ENCODE measurements around the gene TNNI3K. TPM values are rescaled to one million over a fixed set of nuclear protein-coding genes. Genes with fewer than 3 reads are reported as not detected.
"Not testable (repeated sequence)": the region's sequence is repeated elsewhere in the genome, so short reads cannot be mapped to it uniquely, and the experiment has no call there.

Gene TNNI3K
- total RNA-seq, 1 experiment from 2014 or later = not detected

- Histone ChIP-seq H3K9me3 (no peaks in the 10 kb centered on the region), H3K4me3 (no peak overlapping the region), H3K36me3 (no peaks in the 10 kb centered on the region), H3K27me3 (no peaks in the 10 kb centered on the region)
- DNase-seq = no peak
Observed at GRCh38 chr1:74247881-74248528, 12.8 kb downstream of the TNNI3K start.

DNA sequence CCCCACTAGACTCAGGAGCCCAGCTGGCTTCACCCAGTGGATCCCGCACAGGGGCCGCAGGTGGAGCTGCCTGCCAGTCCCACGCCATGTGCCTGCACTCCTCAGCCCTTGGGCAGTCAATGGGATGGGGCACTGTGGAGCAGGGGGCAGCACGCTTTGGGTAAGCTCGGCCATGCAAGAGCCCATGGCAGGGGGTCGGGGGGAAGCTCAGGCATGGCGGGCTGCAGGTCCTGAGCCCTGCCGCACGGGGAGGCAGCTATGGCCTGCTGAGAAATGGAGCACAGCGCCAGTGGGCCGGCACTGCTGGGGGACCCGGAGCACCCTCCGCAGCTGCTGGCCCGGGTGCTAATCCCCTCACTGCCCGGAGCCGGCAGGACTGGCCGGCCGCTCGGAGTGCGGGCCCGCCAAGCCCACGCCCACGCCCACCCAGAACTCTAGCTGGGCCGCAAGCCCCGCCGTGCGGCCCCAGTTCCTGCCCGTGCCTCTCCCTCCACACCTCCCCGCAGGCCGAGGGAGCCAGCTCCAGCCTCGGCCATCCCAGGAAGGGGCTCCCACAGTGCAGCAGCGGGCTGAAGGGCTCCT is 18.1 kb downstream of the TNNI3K start:
- not testable (repeated sequence) for H3K9me3 ChIP-seq, DNase-seq, H3K36me3 ChIP-seq, H3K4me3 ChIP-seq, H3K27me3 ChIP-seq

DNA sequence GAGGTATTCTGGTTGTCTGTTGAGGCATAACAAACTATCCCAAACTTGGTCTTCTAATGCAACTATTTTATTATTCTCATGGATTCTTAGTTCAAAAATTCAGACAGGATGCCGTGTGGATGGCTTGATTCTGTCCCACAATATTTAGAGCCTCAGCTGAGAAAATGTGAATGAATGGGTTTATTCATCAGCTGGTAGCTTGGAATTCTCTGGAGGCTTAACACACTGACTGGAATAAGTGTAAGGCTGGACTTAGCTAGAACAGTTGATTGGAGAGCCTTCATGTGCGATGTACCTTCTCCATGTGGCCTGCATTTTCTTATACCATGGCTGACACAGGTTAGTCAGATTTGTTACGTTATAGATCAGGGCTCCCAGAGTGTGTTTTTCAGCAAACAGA is 30.8 kb downstream of the TNNI3K start:
- Histone ChIP-seq H3K9me3 (no peaks in the 10 kb centered on the region), H3K4me3 (no peak overlapping the region), H3K36me3 (no peaks in the 10 kb centered on the region), H3K27me3 (no peaks in the 10 kb centered on the region)
- no peak for DNase-seq

- DNase-seq = no peak
- H3K27me3 ChIP-seq = no peaks in the 10 kb centered on the region
- H3K4me3 ChIP-seq = no peak overlapping the region
- no peaks in the 10 kb centered on the region for H3K36me3 ChIP-seq
- no peaks in the 10 kb centered on the region for H3K9me3 ChIP-seq
Observed at GRCh38 chr1:74271503-74271902, 36.3 kb downstream of the TNNI3K start.

DNA sequence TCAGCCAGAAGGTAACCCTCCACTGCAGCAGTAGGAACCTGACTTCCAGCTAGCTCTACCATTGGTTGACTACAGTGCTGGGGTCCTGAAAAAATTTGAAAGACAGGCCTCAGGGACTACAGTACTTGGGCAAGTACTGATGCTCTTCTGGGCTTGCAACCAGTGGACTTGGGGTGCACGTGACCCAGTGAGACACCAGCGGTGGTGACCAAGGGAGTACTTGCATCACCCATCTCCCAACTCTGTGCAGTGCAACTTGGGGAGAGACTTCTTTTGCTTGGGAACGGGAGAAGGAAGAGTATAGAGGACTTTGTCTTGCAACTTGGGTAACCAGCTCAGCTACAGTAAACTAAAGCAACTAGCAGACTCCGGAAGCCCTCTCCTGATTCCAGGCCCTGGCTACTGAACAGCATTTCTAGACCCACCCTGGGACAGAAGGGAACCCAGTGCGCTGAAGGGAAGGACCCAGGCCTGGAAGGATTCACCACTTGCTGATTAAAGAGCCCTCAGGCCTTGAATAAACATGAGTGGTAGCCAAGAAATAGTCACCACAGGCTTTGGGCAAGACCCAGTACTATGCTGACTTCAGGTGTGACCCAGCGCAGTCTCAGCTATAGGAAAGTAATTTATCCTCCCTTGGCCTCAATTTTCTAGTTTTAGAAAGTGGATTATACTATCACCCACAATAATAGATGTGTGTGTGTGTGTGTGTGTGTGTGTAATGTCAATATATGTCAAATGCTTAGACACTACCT is 45.6 kb downstream of the TNNI3K start:
- no peaks in the 10 kb centered on the region for H3K36me3 ChIP-seq
- DNase-seq = no peak
- no peaks in the 10 kb centered on the region for H3K27me3 ChIP-seq

DNA sequence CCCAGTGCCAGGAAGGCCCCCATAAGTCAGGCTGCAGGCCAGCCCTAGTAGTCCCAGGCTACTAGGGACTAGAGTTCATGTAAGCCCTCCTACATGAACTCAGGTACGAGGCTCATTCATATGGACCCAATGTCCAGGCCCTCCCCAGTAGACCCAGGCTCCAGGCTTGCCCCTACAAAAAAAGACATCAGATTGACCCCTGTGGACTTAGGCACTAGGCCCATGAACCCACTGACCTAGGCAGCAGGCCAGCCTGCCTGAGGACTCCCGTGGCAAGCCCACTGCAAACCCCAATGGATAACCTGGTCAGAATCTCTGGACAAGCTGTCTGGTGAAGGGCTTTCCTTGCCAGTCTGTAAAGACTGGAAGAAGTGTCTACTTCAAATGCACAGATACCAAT is 51.2 kb downstream of the TNNI3K start:
- H3K27me3 ChIP-seq = no peaks in the 10 kb centered on the region
- no peak overlapping the region for H3K4me3 ChIP-seq
- H3K36me3 ChIP-seq = no peaks in the 10 kb centered on the region
- DNase-seq = no peak
- H3K9me3 ChIP-seq = no peaks in the 10 kb centered on the region

More for the DNA sequence above, 45.6 kb downstream of the TNNI3K start:
- Histone ChIP-seq H3K4me3 (no peak overlapping the region), H3K9me3 (no peaks in the 10 kb centered on the region)

- no peak for DNase-seq
- no peaks in the 10 kb centered on the region for H3K27me3 ChIP-seq
- H3K9me3 ChIP-seq = no peaks in the 10 kb centered on the region
- H3K36me3 ChIP-seq = no peaks in the 10 kb centered on the region
- no peak overlapping the region for H3K4me3 ChIP-seq
Observed at GRCh38 chr1:74314438-74314837, 79.3 kb downstream of the TNNI3K start.

GRCh38 chr1:74316302-74316701 is 81.1 kb downstream of the TNNI3K start:
- Histone ChIP-seq H3K36me3 (no peaks in the 10 kb centered on the region), H3K27me3 (no peaks in the 10 kb centered on the region), H3K9me3 (no peaks in the 10 kb centered on the region), H3K4me3 (no peak overlapping the region)
- DNase-seq = no peak

GRCh38 chr1:74317663-74318062 is 82.5 kb downstream of the TNNI3K start:
- Histone ChIP-seq H3K9me3 (no peaks in the 10 kb centered on the region), H3K36me3 (no peaks in the 10 kb centered on the region), H3K4me3 (no peak overlapping the region), H3K27me3 (no peaks in the 10 kb centered on the region)
- DNase-seq = no peak

DNA sequence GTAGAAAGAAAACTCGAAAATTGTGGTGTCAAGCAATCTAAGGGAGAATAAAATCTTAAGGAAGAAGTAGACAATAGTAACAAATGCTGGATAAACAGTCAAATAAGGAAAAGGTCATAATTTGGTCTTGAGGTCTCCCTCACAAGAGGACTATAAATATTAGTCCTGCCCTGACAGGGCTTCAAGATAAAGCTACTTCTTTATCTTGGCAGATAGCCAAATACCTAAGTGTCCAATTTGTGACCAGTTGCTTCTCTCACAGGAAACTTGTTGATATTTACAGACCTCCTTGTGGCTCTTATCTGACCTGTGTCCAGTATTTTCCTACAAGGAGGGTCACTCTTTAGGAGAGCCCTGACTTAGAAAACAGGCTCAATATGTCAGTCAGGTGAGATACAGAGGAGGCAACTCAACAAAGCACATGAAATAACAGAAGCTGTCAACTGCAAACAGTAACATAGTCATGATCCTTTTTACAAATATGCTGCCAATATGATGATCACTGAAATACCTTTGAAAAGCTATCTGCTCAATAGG is 88.8 kb downstream of the TNNI3K start:
- DNase-seq = no peak
- Histone ChIP-seq H3K9me3 (no peaks in the 10 kb centered on the region), H3K36me3 (no peaks in the 10 kb centered on the region), H3K27me3 (no peaks in the 10 kb centered on the region), H3K4me3 (no peak overlapping the region)

GRCh38 chr1:74324684-74325448 is 89.7 kb downstream of the TNNI3K start:
- no peak for DNase-seq
- H3K4me3 ChIP-seq = no peak overlapping the region
- no peaks in the 10 kb centered on the region for H3K36me3 ChIP-seq
- no peaks in the 10 kb centered on the region for H3K9me3 ChIP-seq
- H3K27me3 ChIP-seq = no peaks in the 10 kb centered on the region

GRCh38 chr1:74328851-74329250 is 93.7 kb downstream of the TNNI3K start:
- H3K9me3 ChIP-seq = no peaks in the 10 kb centered on the region
- no peaks in the 10 kb centered on the region for H3K27me3 ChIP-seq
- no peaks in the 10 kb centered on the region for H3K36me3 ChIP-seq
- H3K4me3 ChIP-seq = no peak overlapping the region
- DNase-seq = no peak

- no peak for DNase-seq
- H3K36me3 ChIP-seq = no peaks in the 10 kb centered on the region
- H3K27me3 ChIP-seq = no peaks in the 10 kb centered on the region
- no peak overlapping the region for H3K4me3 ChIP-seq
- H3K9me3 ChIP-seq = no peaks in the 10 kb centered on the region
Observed at GRCh38 chr1:74333244-74333643, 98.1 kb downstream of the TNNI3K start.

DNA sequence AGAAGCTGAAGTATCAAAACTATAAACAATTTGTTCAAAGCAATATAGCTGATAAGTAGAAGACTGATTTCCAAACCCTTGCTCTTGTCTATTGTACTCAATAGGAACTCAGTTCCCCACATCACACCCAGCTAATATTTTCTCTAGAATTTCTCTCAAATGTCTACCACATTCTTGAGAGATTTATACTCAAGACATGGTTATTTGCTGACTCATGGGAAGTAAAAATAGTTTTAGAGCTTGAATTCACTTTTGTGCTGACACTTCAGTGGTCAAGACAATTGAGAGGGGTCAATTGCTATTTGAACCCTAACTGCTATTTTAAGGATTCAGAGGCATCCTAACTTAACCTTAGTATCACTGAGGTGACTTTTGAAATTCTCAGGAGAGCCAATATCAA is 99.0 kb downstream of the TNNI3K start:
- no peaks in the 10 kb centered on the region for H3K27me3 ChIP-seq
- no peak overlapping the region for H3K4me3 ChIP-seq
- H3K9me3 ChIP-seq = no peaks in the 10 kb centered on the region
- H3K36me3 ChIP-seq = no peaks in the 10 kb centered on the region
- no peak for DNase-seq

- no peak overlapping the region for H3K4me3 ChIP-seq
- H3K36me3 ChIP-seq = no peaks in the 10 kb centered on the region
- DNase-seq = no peak
- H3K27me3 ChIP-seq = no peaks in the 10 kb centered on the region
- no peaks in the 10 kb centered on the region for H3K9me3 ChIP-seq
Observed at GRCh38 chr1:74340656-74341055, 105.5 kb downstream of the TNNI3K start.

DNA sequence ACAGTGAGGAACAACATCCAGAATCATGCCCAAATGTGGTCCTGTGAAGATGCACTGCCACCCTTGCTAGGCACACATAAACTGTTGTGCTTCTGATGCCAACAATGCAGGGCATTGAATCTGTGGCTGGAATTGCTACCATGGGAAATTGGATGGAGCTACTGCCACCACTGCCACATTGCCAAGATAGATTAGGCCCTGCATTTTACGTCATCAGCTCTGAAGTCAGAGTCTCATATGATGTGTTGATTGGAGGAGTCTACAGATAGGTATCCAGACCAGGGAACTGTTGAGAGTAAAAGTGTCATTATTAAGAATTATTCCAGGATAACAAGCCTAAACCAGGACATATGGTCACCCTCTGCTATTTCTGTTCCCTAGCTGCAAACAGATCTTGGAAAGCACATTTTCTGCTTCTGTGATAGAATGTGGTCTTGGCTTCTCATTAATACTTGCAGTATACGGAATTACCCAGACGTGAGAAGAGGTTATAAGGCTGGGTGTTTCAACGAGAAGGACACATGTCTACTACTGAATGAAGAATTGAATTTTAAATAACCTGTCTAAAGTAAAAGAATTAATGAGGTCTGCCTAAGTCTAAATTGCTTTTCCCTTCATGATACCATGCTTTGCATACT is 106.6 kb downstream of the TNNI3K start:
- Histone ChIP-seq H3K9me3 (no peaks in the 10 kb centered on the region), H3K36me3 (no peaks in the 10 kb centered on the region), H3K4me3 (no peak overlapping the region), H3K27me3 (no peaks in the 10 kb centered on the region)
- no peak for DNase-seq

DNA sequence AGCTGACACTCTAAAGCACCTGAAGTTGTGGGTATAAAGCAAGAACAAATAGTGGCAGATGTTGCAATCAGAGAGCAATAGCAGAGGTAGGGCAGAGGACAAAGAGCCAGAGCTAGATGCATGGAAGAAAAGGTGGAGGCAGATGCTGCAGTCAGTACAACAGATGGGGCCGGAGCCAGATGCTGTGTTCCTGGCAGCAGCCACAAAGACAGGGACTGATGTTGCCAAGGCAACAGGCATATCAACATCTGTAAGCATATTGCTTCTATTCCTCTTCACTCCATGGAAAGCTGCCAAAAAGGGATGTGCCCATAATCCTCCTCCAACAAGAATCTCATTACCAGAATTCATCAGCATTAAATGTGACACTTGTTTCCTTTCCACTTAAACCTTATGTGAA is 108.0 kb downstream of the TNNI3K start:
- no peak for DNase-seq
- Histone ChIP-seq H3K36me3 (no peaks in the 10 kb centered on the region), H3K27me3 (no peaks in the 10 kb centered on the region), H3K9me3 (no peaks in the 10 kb centered on the region), H3K4me3 (no peak overlapping the region)
